Mesenchymal stem cell (in vitro differentiated cells and primary cell): ENCODE measurements around the gene SEPTIN5.

Source experiments
- DNase-seq: peaks from one replicate; pipeline ENCODE4 v3.0.0-alpha.2; 2013
- H2AFZ ChIP-seq: one replicate; pipeline ENCODE4 v1.6.1; 2013; ENCODE audit warnings: low read depth, mild to moderate bottlenecking, control low read depth, inconsistent platforms, low read length, moderate library complexity
- H2AK5ac ChIP-seq: 2 replicates; pipeline ENCODE4 v1.6.1; 2013; ENCODE audit warnings: low read length, moderate library complexity, mild to moderate bottlenecking, inconsistent platforms; ENCODE audit not compliant: severe bottlenecking
- H2BK120ac ChIP-seq: one replicate; pipeline ENCODE4 v1.6.1; 2013; ENCODE audit warnings: low read depth, mild to moderate bottlenecking, inconsistent platforms, low read length, moderate library complexity
- H2BK12ac ChIP-seq, 2 experiments: one replicate each; pipeline ENCODE4 v1.6.1; 2013; ENCODE audit warnings: inconsistent platforms in 2 of 2, low read length in 2 of 2, mild to moderate bottlenecking in 2 of 2, moderate library complexity in 2 of 2, control low read depth in 1 of 2
- H2BK15ac ChIP-seq: one replicate; pipeline ENCODE4 v1.6.1; 2013; ENCODE audit warnings: mild to moderate bottlenecking, low read depth, inconsistent platforms; ENCODE audit not compliant: poor library complexity, severe bottlenecking
- H2BK5ac ChIP-seq: 2 replicates; pipeline ENCODE4 v1.6.1; 2013; ENCODE audit warnings: low read depth, mild to moderate bottlenecking, low read length, control low read depth, inconsistent platforms; ENCODE audit not compliant: poor library complexity, severe bottlenecking
- H3K14ac ChIP-seq, 2 experiments: one replicate each; pipeline ENCODE4 v1.6.1; 2013; ENCODE audit warnings: inconsistent platforms in 2 of 2, low read length in 2 of 2, control low read depth in 1 of 2, mild to moderate bottlenecking in 1 of 2, moderate library complexity in 1 of 2
- H3K18ac ChIP-seq, 2 experiments: one replicate each; pipeline ENCODE4 v1.6.1; 2013; ENCODE audit warnings: inconsistent platforms in 2 of 2, low read length in 2 of 2, control low read depth in 1 of 2, low read depth in 1 of 2, mild to moderate bottlenecking in 1 of 2
- H3K23ac ChIP-seq, 2 experiments: one replicate each; pipeline ENCODE4 v1.6.1; 2013; ENCODE audit warnings: inconsistent platforms in 2 of 2, low read length in 2 of 2, mild to moderate bottlenecking in 2 of 2, moderate library complexity in 2 of 2, control low read depth in 1 of 2
- H3K27ac ChIP-seq: 2 replicates; pipeline ENCODE4 v1.5.1; 2013; ENCODE audit warnings: mild to moderate bottlenecking, moderate library complexity, low read length, control low read depth, inconsistent platforms; ENCODE audit not compliant: poor library complexity, severe bottlenecking
- H3K27me3 ChIP-seq, 2 experiments: 2 replicates each; pipeline versions ENCODE4 v1.6.1 to v1.7.0; 2013; ENCODE audit warnings: low read length in 2 of 2, mild to moderate bottlenecking in 2 of 2, moderate library complexity in 2 of 2, control low read depth in 1 of 2, inconsistent platforms in 1 of 2; ENCODE audit not compliant: control insufficient read depth in 1 of 2, insufficient read depth in 1 of 2
- H3K36me3 ChIP-seq, 2 experiments: 2 replicates each; pipeline versions ENCODE4 v1.6.1 to v1.7.0; 2013; ENCODE audit warnings: low read length in 2 of 2, control low read depth in 1 of 2, inconsistent platforms in 1 of 2, low read depth in 1 of 2, mild to moderate bottlenecking in 1 of 2; ENCODE audit not compliant: insufficient read depth in 2 of 2, control insufficient read depth in 1 of 2
- H3K4ac ChIP-seq, 2 experiments: one replicate each; pipeline ENCODE4 v1.6.1; 2013; ENCODE audit warnings: inconsistent platforms in 2 of 2, low read length in 2 of 2, mild to moderate bottlenecking in 2 of 2, moderate library complexity in 2 of 2, control low read depth in 1 of 2, low read depth in 1 of 2
- H3K4me1 ChIP-seq: 2 replicates; pipeline ENCODE4 v1.6.1; 2013; ENCODE audit warnings: low read depth, low read length, control low read depth; ENCODE audit not compliant: control insufficient read depth, insufficient read depth
- H3K4me2 ChIP-seq: 2 replicates; pipeline ENCODE4 v1.6.1; 2013; ENCODE audit warnings: low read length, mild to moderate bottlenecking, inconsistent platforms; ENCODE audit not compliant: poor library complexity, severe bottlenecking
- H3K4me3 ChIP-seq, 2 experiments: 2 replicates each; pipeline versions ENCODE4 v1.5.1 to v1.7.0; 2013; ENCODE audit warnings: low read length in 2 of 2, mild to moderate bottlenecking in 2 of 2, control low read depth in 1 of 2, low read depth in 1 of 2; ENCODE audit not compliant: insufficient read depth in 1 of 2
- H3K79me1 ChIP-seq: replicated peaks from 2 replicates; pipeline ENCODE4 v1.6.1; 2013; ENCODE audit warnings: mild to moderate bottlenecking, control low read depth, low read length, inconsistent platforms; ENCODE audit not compliant: poor library complexity, severe bottlenecking
- H3K9ac ChIP-seq: 2 replicates; pipeline ENCODE4 v1.7.0; 2013; ENCODE audit warnings: mild to moderate bottlenecking, low read length, moderate library complexity
- H3K9me3 ChIP-seq: 2 replicates; pipeline ENCODE4 v1.7.0; 2013; ENCODE audit warnings: mild to moderate bottlenecking, low read length; ENCODE audit not compliant: control insufficient read depth
- H4K8ac ChIP-seq: one replicate; pipeline ENCODE4 v1.6.1; 2013; ENCODE audit warnings: inconsistent platforms, mild to moderate bottlenecking, low read length, moderate library complexity
- H4K91ac ChIP-seq: one replicate; pipeline ENCODE4 v1.6.1; 2013; ENCODE audit warnings: mild to moderate bottlenecking, low read length, inconsistent platforms
- WGBS: methylation state at CpG from one replicate; pipeline ENCODE4 v1.1.7; 2013; ENCODE audit warnings: mixed read lengths; 5-methylcytosine and 5-hydroxymethylcytosine counted together

The SEPTIN5 gene

GRCh38 chr22:19671316-19671715 lies 43.0 kb upstream of the SEPTIN5 start:
- Histone ChIP-seq H3K14ac (no peak overlapping the region), H3K27ac (no peak overlapping the region), H3K36me3 (no peaks in the 10 kb centered on the region), H2BK12ac (no peak overlapping the region), H4K8ac (no peak overlapping the region), H2BK5ac (no peak overlapping the region), H2AK5ac (no peak overlapping the region), H3K4me2 (no peak overlapping the region), H2BK120ac (no peak overlapping the region), H3K4ac (no peak overlapping the region), H2BK15ac (no peak overlapping the region), H3K23ac (no peak overlapping the region), H3K9me3 (peaks cover 14% of the 10 kb centered on the region), H3K27me3 (peaks cover 37 to 71% of the 10 kb centered on the region in 2 experiments), H4K91ac (no peak overlapping the region), H3K9ac (no peak overlapping the region), H3K4me3 (no peak overlapping the region), H2AFZ (no peak overlapping the region), H3K79me1 (no peaks in the 10 kb centered on the region), H3K4me1 (no peaks in the 10 kb centered on the region), H3K18ac (no peak overlapping the region)
- 69% methylated on average over 3 of the region's 3 CpGs for WGBS
- no peak for DNase-seq

DNA sequence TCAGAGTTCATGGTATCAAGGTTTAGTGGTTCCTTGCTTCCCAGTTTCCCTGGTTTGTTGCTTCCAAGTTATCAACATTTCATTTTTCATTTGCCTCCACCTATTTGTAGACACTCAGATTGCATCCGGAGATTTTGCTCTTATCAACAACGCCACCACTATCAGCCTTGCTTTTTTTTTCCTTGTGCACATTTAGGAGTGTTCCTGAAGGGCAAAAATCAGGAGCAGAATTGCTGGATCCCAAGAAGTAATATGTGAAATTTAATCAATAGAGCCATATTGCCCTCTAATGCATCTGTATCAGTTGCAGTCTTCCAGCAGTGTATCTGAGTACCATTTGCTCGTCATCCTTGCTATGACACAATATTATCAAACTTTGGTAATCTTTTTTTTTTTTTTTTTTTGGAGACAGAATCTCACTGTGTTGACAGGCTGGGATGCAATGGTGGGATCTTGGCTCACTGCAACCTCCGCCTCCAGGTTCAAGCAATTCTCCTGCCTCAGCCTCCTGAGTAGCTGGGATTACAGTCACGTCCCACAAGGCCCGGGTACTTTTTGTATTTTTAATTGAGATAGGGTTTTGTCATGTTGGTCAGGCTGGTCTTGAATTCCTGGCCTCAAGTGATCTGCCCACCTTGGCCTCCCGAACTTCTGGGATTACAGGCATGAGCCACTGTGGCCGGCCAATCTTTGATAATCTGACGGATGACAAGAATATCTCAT lies 42.1 kb upstream of the SEPTIN5 start:
- Histone ChIP-seq H3K14ac (no peak overlapping the region), H2AK5ac (no peak overlapping the region), H3K4ac (no peak overlapping the region), H2BK15ac (no peak overlapping the region), H3K27me3 (peaks cover 31 to 62% of the 10 kb centered on the region in 2 experiments), H2BK12ac (no peak overlapping the region), H3K27ac (no peak overlapping the region), H3K23ac (no peak overlapping the region), H3K9me3 (peaks cover 14% of the 10 kb centered on the region), H3K4me2 (no peak overlapping the region), H3K4me1 (no peaks in the 10 kb centered on the region), H3K18ac (no peak overlapping the region), H2BK120ac (no peak overlapping the region), H2BK5ac (no peak overlapping the region), H4K91ac (no peak overlapping the region), H3K79me1 (no peaks in the 10 kb centered on the region), H3K9ac (no peak overlapping the region), H3K4me3 (no peak overlapping the region), H3K36me3 (no peaks in the 10 kb centered on the region), H2AFZ (no peak overlapping the region), H4K8ac (no peak overlapping the region)
- no peak for DNase-seq
- WGBS: 88% methylated on average over 6 of the region's 9 CpGs

DNA sequence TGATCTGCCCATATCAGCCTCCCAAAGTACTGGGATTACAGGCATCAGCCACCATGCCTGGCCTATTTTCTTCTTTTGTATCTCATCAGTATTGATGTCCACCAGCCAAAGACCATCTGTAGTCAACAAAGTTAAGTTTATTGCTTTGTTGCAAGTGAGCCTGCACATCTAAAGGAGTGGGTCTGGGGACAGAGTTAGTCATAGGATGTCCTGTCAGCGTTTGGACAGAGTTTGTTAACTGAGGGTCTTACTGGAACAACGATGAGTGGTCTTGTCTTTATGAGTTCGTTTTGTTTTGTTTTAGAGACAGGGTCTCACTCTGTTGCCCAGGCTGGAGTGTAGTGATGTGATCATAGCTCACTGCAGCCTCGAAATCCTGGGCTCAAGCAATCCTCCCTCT lies 40.6 kb upstream of the SEPTIN5 start:
- Histone ChIP-seq H3K4me2 (no peak overlapping the region), H2BK120ac (no peak overlapping the region), H4K8ac (no peak overlapping the region), H3K27me3 (peaks cover 24 to 48% of the 10 kb centered on the region in 2 experiments), H3K4me3 (no peak overlapping the region), H3K27ac (no peak overlapping the region), H2BK15ac (no peak overlapping the region), H2AFZ (no peak overlapping the region), H3K4ac (no peak overlapping the region), H4K91ac (no peak overlapping the region), H2AK5ac (no peak overlapping the region), H3K79me1 (no peaks in the 10 kb centered on the region), H3K9ac (no peak overlapping the region), H3K4me1 (no peaks in the 10 kb centered on the region), H3K23ac (no peak overlapping the region), H3K36me3 (no peaks in the 10 kb centered on the region), H2BK12ac (no peak overlapping the region), H3K14ac (no peak overlapping the region), H3K9me3 (peaks cover 14% of the 10 kb centered on the region), H3K18ac (no peak overlapping the region), H2BK5ac (no peak overlapping the region)
- 58% methylated on average over 4 of the region's 4 CpGs for WGBS
- DNase-seq: no peak

GRCh38 chr22:19674129-19674928 lies 40.0 kb upstream of the SEPTIN5 start:
- H3K9ac ChIP-seq: no peak overlapping the region
- no peak overlapping the region for H3K4me2 ChIP-seq
- no peak overlapping the region for H2BK12ac ChIP-seq
- 88% methylated on average over 10 of the region's 11 CpGs for WGBS
- no peak overlapping the region for H2BK15ac ChIP-seq
- H3K9me3 ChIP-seq: peaks cover 14% of the 10 kb centered on the region
- no peaks in the 10 kb centered on the region for H3K79me1 ChIP-seq
- H2AK5ac ChIP-seq: no peak overlapping the region
- no peak overlapping the region for H2AFZ ChIP-seq
- no peak overlapping the region for H4K8ac ChIP-seq
- H3K4me1 ChIP-seq: no peaks in the 10 kb centered on the region
- H4K91ac ChIP-seq: no peak overlapping the region
- H3K23ac ChIP-seq: no peak overlapping the region
- H3K27ac ChIP-seq: no peak overlapping the region
- no peak overlapping the region for H3K18ac ChIP-seq
- H3K4ac ChIP-seq: no peak overlapping the region
- DNase-seq: no peak
- no peak overlapping the region for H3K14ac ChIP-seq
- H3K4me3 ChIP-seq: no peak overlapping the region
- no peak overlapping the region for H2BK5ac ChIP-seq
- peaks cover 24 to 43% of the 10 kb centered on the region in 2 experiments for H3K27me3 ChIP-seq
- no peak overlapping the region for H2BK120ac ChIP-seq
- no peaks in the 10 kb centered on the region for H3K36me3 ChIP-seq
